MM.1S (cell line): ENCODE measurements around the gene DDX31.

Source experiments
- DNase-seq: peaks from one replicate; pipeline ENCODE4 v3.0.0-alpha.2; 2015
- H2AFZ ChIP-seq: fragments of 300-600 bp; sonication (generic); 2 replicates; pipeline ENCODE4 v1.6.0; 2016; ENCODE audit warnings: antibody characterized with exemption, low read length
- H3F3A ChIP-seq: fragments of 300-600 bp; sonication (generic); 2 replicates; pipeline ENCODE4 v1.6.1; 2016; ENCODE audit warnings: mild to moderate bottlenecking, antibody characterized with exemption, low read length, moderate library complexity, mixed read lengths; ENCODE audit not compliant: insufficient read depth
- H3K27ac ChIP-seq: fragments of 300-600 bp; sonication (generic); 2 replicates; pipeline ENCODE4 v1.5.1; 2016; ENCODE audit warnings: mild to moderate bottlenecking, low read length
- H3K27me3 ChIP-seq: fragments of 300-600 bp; sonication (generic); replicated peaks from 2 replicates; pipeline ENCODE4 v1.6.0; 2016; ENCODE audit warnings: low read length; ENCODE audit not compliant: insufficient read depth
- H3K36me3 ChIP-seq: fragments of 300-600 bp; sonication (generic); replicated peaks from 2 replicates; pipeline ENCODE4 v1.6.1; 2016; ENCODE audit warnings: mild to moderate bottlenecking, low read length, mixed read lengths; ENCODE audit not compliant: insufficient read depth
- H3K4me1 ChIP-seq: fragments of 300-600 bp; sonication (generic); 2 replicates; pipeline ENCODE4 v1.6.1; 2016; ENCODE audit warnings: low read length, mixed read lengths
- H3K4me2 ChIP-seq: fragments of 300-600 bp; sonication (generic); 2 replicates; pipeline ENCODE4 v1.6.0; 2016; ENCODE audit warnings: low read depth, low read length
- H3K4me3 ChIP-seq: fragments of 300-600 bp; sonication (generic); 2 replicates; pipeline ENCODE4 v1.5.1; 2016; ENCODE audit warnings: low read length, mixed read lengths
- H3K79me2 ChIP-seq: fragments of 300-600 bp; sonication (generic); 2 replicates; pipeline ENCODE4 v1.6.1; 2016; ENCODE audit warnings: mixed run types, low read length, mixed read lengths
- H3K9ac ChIP-seq: fragments of 300-600 bp; sonication (generic); 2 replicates; pipeline ENCODE4 v1.6.1; 2016; ENCODE audit warnings: low read length, mixed read lengths
- H3K9me2 ChIP-seq: fragments of 300-600 bp; sonication (generic); replicated peaks from 2 replicates; pipeline ENCODE4 v1.6.1; 2016; ENCODE audit warnings: mild to moderate bottlenecking, low read length, mixed read lengths; ENCODE audit not compliant: insufficient read depth
- H3K9me3 ChIP-seq: fragments of 300-600 bp; sonication (generic); replicated peaks from 2 replicates; pipeline ENCODE4 v1.6.1; 2016; ENCODE audit warnings: mild to moderate bottlenecking, low read length, mixed read lengths; ENCODE audit not compliant: insufficient read depth
- H4K20me1 ChIP-seq: fragments of 300-600 bp; sonication (generic); 2 replicates; pipeline ENCODE4 v1.6.1; 2016; ENCODE audit warnings: mild to moderate bottlenecking, low read length, moderate library complexity, mixed read lengths; ENCODE audit not compliant: insufficient read depth
- EZH2 ChIP-seq: fragments of 300-600 bp; sonication (generic); optimal IDR thresholded peaks from 2 replicates; pipeline ENCODE3; 2017; ENCODE audit warnings: low read depth, mild to moderate bottlenecking, antibody characterized with exemption, low read length, mixed read lengths
- EZH2phosphoT487 ChIP-seq: fragments of 300-600 bp; sonication (generic); IDR thresholded peaks from 2 replicates; pipeline ENCODE4 v1.6.1; 2018; ENCODE audit warnings: antibody characterized with exemption, low read length
- TF ChIP-seq, protein P1 (sequence below): fragments of 300-600 bp; sonication (generic); IDR thresholded peaks from 2 replicates; pipeline ENCODE4 v1.5.1; 2016; ENCODE audit warnings: antibody characterized with exemption, low read length, mixed read lengths

The DDX31 gene

DNA sequence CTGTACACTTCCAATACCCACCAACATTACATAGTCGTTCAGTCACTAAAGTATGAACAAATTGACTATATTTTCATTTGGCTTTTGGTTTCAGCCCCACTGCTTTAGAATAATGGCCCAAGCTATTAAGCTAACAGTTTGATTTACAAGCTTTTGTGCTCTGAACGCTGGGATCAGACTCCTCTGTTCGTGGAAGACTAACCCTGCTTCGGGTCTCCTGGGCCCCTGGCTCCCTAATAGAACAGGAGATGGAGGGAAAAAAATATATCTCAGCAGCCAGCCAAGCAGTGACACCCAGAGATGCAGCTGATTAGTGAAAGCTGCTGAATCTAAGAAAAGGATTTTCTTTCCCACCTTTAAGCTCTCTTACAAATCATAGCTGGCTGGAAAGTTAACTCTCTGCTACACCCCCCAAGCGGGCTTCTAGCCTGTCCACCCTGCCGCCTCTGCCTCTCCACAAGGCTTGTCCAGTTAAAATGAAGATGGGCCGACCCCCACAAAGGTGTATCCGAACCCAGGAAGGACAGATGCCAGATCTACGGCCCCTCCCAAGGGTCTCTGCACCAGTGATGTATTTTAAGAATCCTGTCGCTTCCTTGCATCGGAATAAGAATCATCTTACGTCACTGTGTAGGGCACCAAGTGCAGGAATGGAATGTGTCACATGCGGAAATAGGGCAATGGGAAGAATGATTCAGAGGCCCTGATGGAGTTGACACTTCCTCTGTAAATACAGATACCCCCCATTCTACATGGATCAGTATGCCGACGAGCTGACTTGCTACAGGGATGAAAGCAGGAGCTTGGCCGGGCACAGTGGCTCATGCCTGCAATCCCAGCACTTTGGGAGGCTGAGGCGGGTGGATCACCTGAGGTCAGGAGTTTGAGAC is 120.8 kb downstream of the DDX31 start:
- Histone ChIP-seq H3K4me3 (no peak overlapping the region), H3F3A (no peaks in the 10 kb centered on the region), H3K27ac (no peak overlapping the region), H4K20me1 (no peaks in the 10 kb centered on the region), H3K4me2 (no peak overlapping the region), H2AFZ (no peak overlapping the region), H3K4me1 (no peaks in the 10 kb centered on the region), H3K9ac (no peak overlapping the region), H3K79me2 (no peaks in the 10 kb centered on the region), H3K9me2 (no peaks in the 10 kb centered on the region), H3K9me3 (no peaks in the 10 kb centered on the region), H3K36me3 (no peaks in the 10 kb centered on the region), H3K27me3 (peaks cover 85% of the 10 kb centered on the region)
- no peak for DNase-seq
- TF ChIP-seq, protein P1, sequence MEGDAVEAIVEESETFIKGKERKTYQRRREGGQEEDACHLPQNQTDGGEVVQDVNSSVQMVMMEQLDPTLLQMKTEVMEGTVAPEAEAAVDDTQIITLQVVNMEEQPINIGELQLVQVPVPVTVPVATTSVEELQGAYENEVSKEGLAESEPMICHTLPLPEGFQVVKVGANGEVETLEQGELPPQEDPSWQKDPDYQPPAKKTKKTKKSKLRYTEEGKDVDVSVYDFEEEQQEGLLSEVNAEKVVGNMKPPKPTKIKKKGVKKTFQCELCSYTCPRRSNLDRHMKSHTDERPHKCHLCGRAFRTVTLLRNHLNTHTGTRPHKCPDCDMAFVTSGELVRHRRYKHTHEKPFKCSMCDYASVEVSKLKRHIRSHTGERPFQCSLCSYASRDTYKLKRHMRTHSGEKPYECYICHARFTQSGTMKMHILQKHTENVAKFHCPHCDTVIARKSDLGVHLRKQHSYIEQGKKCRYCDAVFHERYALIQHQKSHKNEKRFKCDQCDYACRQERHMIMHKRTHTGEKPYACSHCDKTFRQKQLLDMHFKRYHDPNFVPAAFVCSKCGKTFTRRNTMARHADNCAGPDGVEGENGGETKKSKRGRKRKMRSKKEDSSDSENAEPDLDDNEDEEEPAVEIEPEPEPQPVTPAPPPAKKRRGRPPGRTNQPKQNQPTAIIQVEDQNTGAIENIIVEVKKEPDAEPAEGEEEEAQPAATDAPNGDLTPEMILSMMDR = no peak
- no peak for TF ChIP-seq EZH2phosphoT487
- TF ChIP-seq EZH2 = no peak

DNA sequence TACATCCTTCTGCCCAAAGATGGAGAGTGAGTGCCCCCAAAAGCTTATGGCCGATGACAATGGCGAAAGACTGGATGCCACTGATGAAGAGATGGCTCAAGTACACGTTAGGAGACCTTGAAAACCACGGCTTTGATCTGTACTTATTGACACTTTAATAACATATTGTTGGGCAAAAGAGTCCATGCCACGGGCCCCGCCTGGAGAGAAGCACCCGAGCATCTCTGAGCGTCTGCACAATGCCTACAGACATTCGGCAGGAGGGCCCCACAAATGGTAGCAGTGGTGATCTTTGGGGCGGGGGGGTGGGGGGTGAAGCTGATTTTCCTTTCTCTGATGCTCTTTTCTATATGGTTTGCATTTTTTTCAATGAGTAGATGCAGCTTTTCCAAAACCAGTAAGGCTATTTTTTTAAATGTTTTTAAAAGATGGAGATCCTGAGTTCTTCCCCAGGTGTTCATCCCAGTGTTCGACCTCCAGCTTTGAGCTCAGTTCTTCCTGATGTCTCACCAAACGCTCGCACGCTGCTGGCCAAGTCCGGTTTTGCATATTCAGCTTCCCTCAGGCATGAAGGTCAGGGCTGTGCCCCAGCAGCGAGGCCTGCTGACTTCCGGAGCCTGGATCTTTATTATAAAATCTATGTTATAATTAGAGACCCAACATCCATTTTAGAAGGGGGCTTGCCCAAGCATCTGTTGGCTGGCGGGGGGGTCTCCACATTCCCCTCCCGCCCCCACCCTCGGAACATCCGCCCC is 121.6 kb downstream of the DDX31 start:
- Histone ChIP-seq H3K9me3 (no peaks in the 10 kb centered on the region), H3K79me2 (no peaks in the 10 kb centered on the region), H3K4me1 (no peaks in the 10 kb centered on the region), H4K20me1 (no peaks in the 10 kb centered on the region), H3K4me3 (no peak overlapping the region), H3K27me3 (peaks cover 85% of the 10 kb centered on the region), H3K4me2 (no peak overlapping the region), H3K9ac (no peak overlapping the region), H3K36me3 (no peaks in the 10 kb centered on the region), H3K9me2 (no peaks in the 10 kb centered on the region), H3K27ac (no peak overlapping the region), H3F3A (no peaks in the 10 kb centered on the region), H2AFZ (no peak overlapping the region)
- DNase-seq = no peak
- TF ChIP-seq EZH2phosphoT487 (no peak), EZH2 (no peak)
- TF ChIP-seq, protein P1 = no peak

DNA sequence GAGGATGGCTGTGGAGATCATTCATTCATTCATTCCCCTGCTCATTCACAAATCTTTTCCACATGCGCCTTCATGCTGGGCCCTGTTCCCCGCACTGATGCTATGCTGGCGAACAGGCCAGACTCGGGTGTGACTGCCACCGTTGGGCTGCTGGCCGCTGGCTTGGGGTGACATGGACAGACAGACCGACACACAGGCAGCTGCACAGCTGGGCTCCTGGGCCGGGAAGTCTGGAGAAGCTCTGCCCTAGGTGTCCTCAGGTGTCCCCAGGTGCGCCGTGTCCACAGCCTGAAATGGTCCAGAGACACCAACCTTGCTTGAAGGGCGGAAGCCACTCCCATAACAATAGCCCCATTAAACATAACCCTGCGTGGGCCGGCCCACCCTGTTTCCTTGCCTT is 122.3 kb downstream of the DDX31 start:
- Histone ChIP-seq H3K27me3 (peaks cover 85% of the 10 kb centered on the region), H3K4me3 (no peak overlapping the region), H3K4me2 (no peak overlapping the region), H3K36me3 (no peaks in the 10 kb centered on the region), H3F3A (no peaks in the 10 kb centered on the region), H3K9me3 (no peaks in the 10 kb centered on the region), H3K9me2 (no peaks in the 10 kb centered on the region), H3K4me1 (no peaks in the 10 kb centered on the region), H4K20me1 (no peaks in the 10 kb centered on the region), H2AFZ (no peak overlapping the region), H3K9ac (no peak overlapping the region), H3K79me2 (no peaks in the 10 kb centered on the region), H3K27ac (no peak overlapping the region)
- TF ChIP-seq, protein P1 = no peak
- TF ChIP-seq EZH2 (no peak), EZH2phosphoT487 (no peak)
- no peak for DNase-seq
